Measurements from ENCODE around the gene GRIA3. TPM values are rescaled to one million over a fixed set of nuclear protein-coding genes. Genes with fewer than 3 reads are reported as not detected.

Gene GRIA3
- total RNA-seq, 1 experiment from 2014 or later, result 3.8 TPM

- Mint-ChIP-seq H3K27ac (no peak overlapping the region), H3K9me3 (no peaks in the 10 kb centered on the region), H3K4me1 (peaks cover 19% of the 10 kb centered on the region), H3K4me3 (no peak overlapping the region), H3K36me3 (no peaks in the 10 kb centered on the region), H3K27me3 (ENCODE audit: low read depth) (no peaks in the 10 kb centered on the region)
- DNase-seq (ENCODE audit: low spot score) (no peak), ATAC-seq (no peak)
- CTCF ChIA-PET, result no interaction called here
- TF ChIP-seq JUN (CRISPR knock-in tag; IDR thresholded peaks at IDR 0.05), result no peak
- no peak for TF ChIP-seq ZNF263 (CRISPR knock-in tag; IDR thresholded peaks at IDR 0.05; ENCODE audit: low read depth)
- TF ChIP-seq ZNF512 (CRISPR knock-in tag; IDR thresholded peaks at IDR 0.05; ENCODE audit: borderline replicate concordance), result no peak
- no peak for TF ChIP-seq ZNF219 (CRISPR knock-in tag; IDR thresholded peaks at IDR 0.05; ENCODE audit: borderline replicate concordance)
- no peak for TF ChIP-seq ZNF425 (CRISPR knock-in tag; conservative IDR thresholded peaks at IDR 0.05)
- no peak for TF ChIP-seq ERG (CRISPR knock-in tag; IDR thresholded peaks at IDR 0.05)
- no peak for TF ChIP-seq GTF2I (CRISPR knock-in tag; conservative IDR thresholded peaks at IDR 0.05)
- no peak for TF ChIP-seq FOXJ3 (CRISPR knock-in tag; IDR thresholded peaks at IDR 0.05; ENCODE audit: borderline replicate concordance)
- no peak for TF ChIP-seq E2F4 (CRISPR knock-in tag; IDR thresholded peaks at IDR 0.05; ENCODE audit: borderline replicate concordance, low read depth)
- no peak for TF ChIP-seq ESRRA (CRISPR knock-in tag; IDR thresholded peaks at IDR 0.05; ENCODE audit: borderline replicate concordance)
- TF ChIP-seq NR1H2 (CRISPR knock-in tag; IDR thresholded peaks at IDR 0.05), result no peak
- TF ChIP-seq ZNF532 (CRISPR knock-in tag; IDR thresholded peaks at IDR 0.05; ENCODE audit: borderline replicate concordance), result no peak
- TF ChIP-seq STAT6 (CRISPR knock-in tag; conservative IDR thresholded peaks at IDR 0.05; ENCODE audit: low read depth), result no peak
- TF ChIP-seq CBFB (CRISPR knock-in tag; IDR thresholded peaks at IDR 0.05; ENCODE audit: low read depth), result no peak
- no peak for TF ChIP-seq PRDM15 (CRISPR knock-in tag; IDR thresholded peaks at IDR 0.05)
- no peak for TF ChIP-seq SMAD3 (CRISPR knock-in tag; IDR thresholded peaks at IDR 0.05; ENCODE audit: borderline replicate concordance)
- POLR2A ChIA-PET, result interaction anchor here (0.6 kb wide), 1 partner anchor 169 kb away, joined by 3 read pairs; no protein-coding TSS in a partner anchor
These were observed 156.6 kb downstream of the GRIA3 start for GRCh38 chrX:123340696-123341095.
